Superior temporal gyrus (tissue), 1 donor: ENCODE data around the gene TMEM82.

Experiments used
- DNase-seq: peaks from one replicate; pipeline ENCODE4 v3.0.0-alpha.2; 2016; ENCODE audit errors: extremely low spot score

Gene TMEM82

DNA sequence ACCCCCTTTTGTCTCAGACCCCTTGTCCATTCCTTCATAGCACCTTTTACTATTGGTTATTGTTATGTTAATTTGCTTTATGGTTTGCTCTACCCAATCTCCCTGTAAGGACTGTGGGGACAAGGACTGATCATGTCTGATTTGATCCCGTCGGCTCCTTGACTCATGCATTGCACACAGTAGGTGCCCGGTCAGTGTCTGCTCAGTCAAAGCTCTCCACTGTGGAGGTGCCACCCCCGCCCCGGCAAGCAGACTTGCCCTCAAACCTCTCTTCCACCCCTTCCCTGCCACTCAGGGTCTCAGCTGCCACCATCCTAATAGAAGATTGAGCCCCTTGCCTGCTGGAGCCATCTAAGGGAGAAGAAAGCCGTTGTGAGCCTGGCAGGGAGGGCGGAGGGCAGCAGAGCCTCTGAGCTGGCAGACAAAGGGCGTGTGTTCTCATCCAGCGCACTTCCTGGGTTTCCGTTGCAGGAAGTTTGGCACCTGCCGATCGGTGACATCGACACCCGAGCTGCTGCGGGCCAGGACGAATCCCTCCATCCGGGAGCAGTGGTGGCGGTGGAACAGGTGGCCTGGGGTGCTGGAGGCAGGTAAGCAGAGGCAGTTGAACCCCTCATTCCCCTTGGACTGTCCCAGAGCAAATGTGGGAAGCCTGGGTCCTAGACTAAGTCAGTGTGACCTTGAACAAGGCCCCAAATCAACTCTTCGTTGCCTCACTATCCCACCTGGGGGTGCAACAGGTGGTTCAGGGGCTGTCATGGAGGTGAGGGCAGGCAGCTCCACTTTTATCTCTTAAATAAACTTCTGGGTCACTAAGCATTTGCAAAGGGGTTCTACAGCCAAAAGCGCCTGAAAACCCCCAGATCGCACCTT, 14.1 kb downstream of the TMEM82 start:
- DNase-seq, result no peak

GRCh38 chr1:15757016-15757543, 14.8 kb downstream of the TMEM82 start:
- no peak for DNase-seq

GRCh38 chr1:15757575-15758342, 15.5 kb downstream of the TMEM82 start:
- DNase-seq, result no peak

- no peak for DNase-seq
Observed at GRCh38 chr1:15758343-15758931, 16.1 kb downstream of the TMEM82 start, which contains the start of gene FBLIM1. Gene FBLIM1, plus strand, starts transcription at chr1:15758795. Its CDS starts 6,189 bp downstream, at chr1:15764984.

DNA sequence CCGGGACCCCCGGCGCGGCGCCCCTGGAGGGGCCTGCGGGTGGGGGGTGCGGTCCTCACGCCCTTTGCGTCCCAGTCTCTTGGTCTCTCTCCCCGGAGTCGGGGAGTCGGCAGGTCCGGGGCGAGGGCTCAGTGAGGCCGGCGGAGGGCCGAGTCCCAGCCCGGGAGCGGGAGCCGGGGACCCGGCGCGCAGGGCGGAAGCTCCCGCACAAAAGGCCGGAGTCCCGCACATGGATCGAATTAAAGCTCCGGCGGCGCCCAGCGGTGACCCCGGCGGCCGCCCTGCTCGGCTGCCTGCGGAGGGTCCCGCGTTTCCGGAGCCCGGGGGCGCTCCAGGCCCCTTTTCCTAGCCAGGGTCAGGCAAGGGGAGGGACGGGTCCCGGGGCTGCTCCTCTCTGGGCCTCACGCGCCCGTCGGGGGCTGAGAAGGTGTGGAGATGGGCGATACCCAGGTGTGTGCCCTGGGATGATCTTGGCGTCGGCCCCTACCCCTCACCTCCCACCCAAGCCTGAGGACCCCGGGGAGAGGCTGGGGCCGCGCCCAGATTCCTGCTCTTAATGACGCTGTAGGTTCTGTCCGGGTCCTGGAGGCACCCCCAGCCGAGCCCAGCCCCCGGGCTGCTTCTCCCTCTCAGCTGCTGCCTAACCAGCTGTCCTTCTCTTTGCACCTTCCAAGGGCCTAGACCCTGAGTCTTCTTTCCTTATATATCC, 16.8 kb downstream of the TMEM82 start:
- no peak for DNase-seq

GRCh38 chr1:15760520-15761211, 18.4 kb downstream of the TMEM82 start:
- no peak for DNase-seq

- no peak for DNase-seq
Observed at GRCh38 chr1:15761366-15762128, 19.2 kb downstream of the TMEM82 start.

DNA sequence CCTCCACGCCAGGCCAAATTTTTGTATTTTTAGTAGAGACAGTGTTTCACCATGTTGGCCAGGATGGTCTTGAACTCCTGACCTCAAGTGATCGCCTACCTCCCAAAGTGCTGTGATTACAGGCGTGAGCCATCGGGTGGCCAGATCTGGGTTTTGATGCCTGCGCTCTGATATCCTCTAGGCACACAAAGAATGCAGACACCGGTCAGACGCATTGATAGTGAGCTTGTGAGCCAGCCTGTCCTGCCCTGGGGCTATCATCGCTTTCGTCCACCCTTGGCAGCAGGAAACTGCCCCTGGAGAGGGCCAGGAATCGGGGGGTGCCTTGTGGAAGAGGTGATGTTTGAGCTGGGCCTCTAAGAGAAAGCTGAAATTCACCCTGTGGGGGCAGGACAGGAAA, 20.2 kb downstream of the TMEM82 start:
- DNase-seq, result no peak

- DNase-seq, result no peak
Observed at GRCh38 chr1:15764269-15764764, 22.0 kb downstream of the TMEM82 start.

DNA sequence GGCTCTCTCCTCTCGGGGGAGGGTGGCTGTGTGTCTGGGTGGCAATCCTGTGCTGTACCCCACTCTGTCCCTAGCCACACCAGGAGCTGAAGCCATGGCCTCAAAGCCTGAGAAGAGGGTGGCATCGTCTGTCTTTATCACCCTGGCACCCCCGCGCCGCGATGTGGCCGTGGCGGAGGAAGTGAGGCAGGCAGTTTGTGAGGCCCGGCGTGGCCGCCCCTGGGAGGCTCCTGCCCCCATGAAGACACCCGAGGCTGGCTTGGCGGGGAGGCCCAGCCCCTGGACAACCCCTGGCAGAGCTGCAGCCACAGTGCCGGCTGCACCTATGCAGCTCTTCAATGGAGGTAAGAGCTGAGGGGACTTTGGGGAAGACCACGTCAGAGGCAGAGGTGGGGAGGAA, 22.6 kb downstream of the TMEM82 start:
- DNase-seq, result no peak

DNA sequence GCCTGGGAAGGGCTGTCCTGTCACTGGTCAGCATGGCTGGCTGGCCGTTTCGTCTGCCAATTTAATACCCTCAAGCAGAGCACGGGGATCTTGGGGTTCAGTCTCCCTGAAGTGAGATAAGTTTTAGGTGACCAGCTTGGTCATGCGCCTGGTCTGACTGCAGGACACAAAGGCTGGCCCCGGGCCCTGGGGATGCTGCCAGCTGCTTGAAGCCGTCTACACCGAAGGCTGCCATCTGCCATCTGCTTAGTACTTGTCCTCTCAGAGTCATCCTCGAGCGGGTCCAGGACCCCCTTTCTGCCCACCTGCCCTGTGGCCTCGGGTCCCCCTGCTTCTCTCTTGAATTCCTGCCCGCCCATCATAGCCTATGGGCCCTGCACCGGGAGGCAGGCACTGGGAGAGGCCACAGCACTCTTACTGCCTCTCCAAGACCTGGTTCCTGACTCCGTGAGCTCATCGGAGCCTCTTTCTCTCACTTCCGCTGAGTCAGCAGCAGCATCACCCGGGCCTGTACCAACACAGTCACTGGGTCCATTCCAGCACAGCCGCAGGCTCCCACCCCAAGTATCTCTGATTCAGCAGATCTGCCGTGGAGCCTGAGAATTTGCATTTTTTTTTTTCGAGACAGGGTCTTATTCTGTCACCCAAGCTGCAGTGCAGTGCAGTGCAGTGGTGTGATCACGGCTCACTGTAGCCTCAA, 23.3 kb downstream of the TMEM82 start:
- DNase-seq, result no peak

GRCh38 chr1:15767941-15768340, 25.6 kb downstream of the TMEM82 start:
- no peak for DNase-seq

GRCh38 chr1:15768388-15768787, 26.1 kb downstream of the TMEM82 start:
- DNase-seq, result no peak

DNA sequence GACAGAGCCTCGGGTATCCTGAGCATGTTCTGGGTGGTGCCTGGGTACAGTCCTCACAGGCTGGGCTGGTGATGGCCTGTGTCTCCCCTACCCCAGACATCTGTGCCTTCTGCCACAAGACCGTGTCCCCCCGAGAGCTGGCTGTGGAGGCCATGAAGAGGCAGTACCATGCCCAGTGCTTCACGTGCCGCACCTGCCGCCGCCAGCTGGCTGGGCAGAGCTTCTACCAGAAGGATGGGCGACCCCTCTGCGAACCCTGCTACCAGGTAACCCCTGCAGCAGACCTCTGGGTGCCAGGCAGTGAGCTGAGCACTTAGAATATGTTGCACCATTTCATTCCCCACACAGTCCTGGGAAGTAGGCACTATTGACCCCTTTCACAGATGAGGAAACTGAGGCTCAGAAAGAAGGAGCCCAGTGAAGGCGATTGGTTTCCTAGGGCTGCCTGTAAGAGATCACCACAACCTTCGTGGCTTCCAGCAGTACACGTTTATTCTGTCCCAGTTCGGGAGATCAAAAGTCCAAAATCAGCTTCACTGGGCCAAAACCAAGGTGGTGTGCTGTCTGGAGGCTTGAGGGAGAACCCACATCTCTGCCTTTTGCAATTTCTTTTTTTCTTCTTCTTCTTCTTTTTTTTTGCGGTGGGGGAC, 28.1 kb downstream of the TMEM82 start:
- no peak for DNase-seq

- DNase-seq, result no peak
Observed at GRCh38 chr1:15771836-15772515, 29.7 kb downstream of the TMEM82 start.

DNA sequence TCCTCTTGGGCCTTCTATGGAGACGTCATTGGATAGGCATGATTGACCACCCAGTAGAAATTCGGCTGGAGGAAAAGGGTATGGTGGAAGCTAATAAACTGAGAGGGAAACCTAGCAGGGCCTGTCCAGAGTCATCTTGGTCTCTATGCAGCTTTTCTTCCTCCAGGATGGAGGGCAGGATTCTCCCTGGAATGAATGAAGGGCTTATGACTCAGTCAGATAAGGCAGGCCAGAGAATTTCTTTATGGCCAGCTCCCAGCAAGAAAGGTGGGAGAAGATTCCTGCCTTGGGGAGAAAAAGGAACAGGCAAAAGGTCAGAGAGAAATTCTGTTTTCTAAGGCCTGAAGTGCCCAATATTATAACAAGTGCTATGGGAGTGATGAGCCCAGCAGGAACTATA, 33.4 kb downstream of the TMEM82 start:
- no peak for DNase-seq

GRCh38 chr1:15777909-15778707, 35.8 kb downstream of the TMEM82 start:
- DNase-seq, result no peak
